CD1c-positive myeloid dendritic cell (primary cell): Measurements from ENCODE around the gene MRPL20.
"Not testable (repeated sequence)": the region's sequence is repeated elsewhere in the genome, so short reads cannot be mapped to it uniquely, and the experiment has no call there.

Experiments used
- DNase-seq: peaks from one replicate; pipeline ENCODE4 v3.0.0-alpha.2; 2016; ENCODE audit errors: extremely low spot score

MRPL20 gene

GRCh38 chr1:1406101-1406820, 832 bp downstream of the MRPL20 start:
- DNase-seq: no peak

- DNase-seq: peak; percentile 51
These were observed 3.4 kb downstream of the MRPL20 start for GRCh38 chr1:1403653-1404052.

GRCh38 chr1:1402901-1403392, 4.1 kb downstream of the MRPL20 start:
- DNase-seq: not testable (repeated sequence)

- DNase-seq: peak; percentile 49
These were observed 4.8 kb downstream of the MRPL20 start for GRCh38 chr1:1402072-1402900.

- DNase-seq: no peak
These were observed 5.6 kb downstream of the MRPL20 start for GRCh38 chr1:1401457-1402010.

GRCh38 chr1:1400576-1401456, 6.3 kb downstream of the MRPL20 start:
- peak; percentile 2 for DNase-seq

- peak; percentile 1 for DNase-seq
These were observed 7.1 kb downstream of the MRPL20 start for GRCh38 chr1:1399872-1400575.

GRCh38 chr1:1399187-1399871, 7.8 kb downstream of the MRPL20 start, which contains the start of gene CCNL2:
Gene CCNL2, minus strand, starts transcription at chr1:1399335. Its CDS starts 29 bp downstream, at chr1:1399306.
- peak; percentile 100 for DNase-seq

GRCh38 chr1:1398677-1399186, 8.4 kb downstream of the MRPL20 start:
- peak; percentile 27 for DNase-seq

GRCh38 chr1:1397839-1398523, 9.1 kb downstream of the MRPL20 start:
- DNase-seq: peak; percentile 1

GRCh38 chr1:1395166-1395565, 11.9 kb downstream of the MRPL20 start:
- DNase-seq: no peak

- DNase-seq: no peak
These were observed 13.0 kb downstream of the MRPL20 start for GRCh38 chr1:1394116-1394515.

GRCh38 chr1:1393428-1393827, 13.7 kb downstream of the MRPL20 start:
- no peak for DNase-seq

GRCh38 chr1:1393014-1393413, 14.1 kb downstream of the MRPL20 start:
- no peak for DNase-seq

GRCh38 chr1:1391225-1391624, 15.9 kb downstream of the MRPL20 start:
- DNase-seq: no peak

- DNase-seq: no peak
These were observed 16.4 kb downstream of the MRPL20 start for GRCh38 chr1:1390675-1391074.

GRCh38 chr1:1388078-1388472, 19.0 kb downstream of the MRPL20 start:
- no peak for DNase-seq

GRCh38 chr1:1387098-1388077, 19.7 kb downstream of the MRPL20 start:
- DNase-seq: no peak
